KBM-7 (cell line): ENCODE data around the gene ARHGAP30.
"Not testable (repeated sequence)": the region's sequence is repeated elsewhere in the genome, so short reads cannot be mapped to it uniquely, and the experiment has no call there.

ENCODE experiments used
- DNase-seq: peaks from one replicate; pipeline ENCODE4 v3.0.0-alpha.2; 2015
- in situ Hi-C: fragments of 300-500 bp; cut with MboI; formaldehyde crosslinking; loops from 2 replicates; pipeline ENCODE4 v1.14.3; 2020; ENCODE audit warnings: low sequenced_read_pairs, low pct_unique_long_range_greater_than_20kb, mixed read lengths

Gene ARHGAP30

GRCh38 chr1:161021165-161021969 is 48.3 kb downstream of the ARHGAP30 start:
- peak; percentile 94 for DNase-seq
- in situ Hi-C loops: no loop called here

GRCh38 chr1:161020509-161021164 is 49.1 kb downstream of the ARHGAP30 start, which contains the start of gene F11R:
TSS of gene F11R (minus strand) at chr1:161021152. CDS start at chr1:161021073, 79 bp downstream.
- in situ Hi-C loops: no loop called here

GRCh38 chr1:161019751-161020495 is 49.8 kb downstream of the ARHGAP30 start:
- peak; percentile 60 for DNase-seq
- in situ Hi-C loops: no loop called here

More at GRCh38 chr1:161020509-161021164, 49.1 kb downstream of the ARHGAP30 start, which contains the start of gene F11R:
- DNase-seq: peak; percentile 87

- in situ Hi-C loops: not testable (repeated sequence)
- DNase-seq: peak; percentile 59
Observed at GRCh38 chr1:161019111-161019660, 50.5 kb downstream of the ARHGAP30 start.

GRCh38 chr1:161018631-161018930 is 51.1 kb downstream of the ARHGAP30 start:
- no peak for DNase-seq
- in situ Hi-C loops: no loop called here

GRCh38 chr1:161017756-161018630 is 51.7 kb downstream of the ARHGAP30 start:
- in situ Hi-C loops: no loop called here
- peak; percentile 14 for DNase-seq

- DNase-seq, in situ Hi-C loops: not testable (repeated sequence)
Observed at GRCh38 chr1:161017181-161017580, 52.5 kb downstream of the ARHGAP30 start.

- DNase-seq, in situ Hi-C loops: not testable (repeated sequence)
Observed at GRCh38 chr1:161016683-161017082, 53.0 kb downstream of the ARHGAP30 start.

- in situ Hi-C loops: no loop called here
- peak; percentile 97 for DNase-seq
Observed at GRCh38 chr1:161013488-161014230, 56.0 kb downstream of the ARHGAP30 start.

GRCh38 chr1:161013131-161013487 is 56.6 kb downstream of the ARHGAP30 start:
- no peak for DNase-seq
- in situ Hi-C loops: no loop called here

- in situ Hi-C loops: no loop called here
- no peak for DNase-seq
Observed at GRCh38 chr1:161012420-161012819, 57.3 kb downstream of the ARHGAP30 start.

GRCh38 chr1:161009602-161010211 is 60.0 kb downstream of the ARHGAP30 start:
- in situ Hi-C loops: no loop called here

GRCh38 chr1:161008869-161009510 is 60.7 kb downstream of the ARHGAP30 start:
- in situ Hi-C loops: no loop called here
- no peak for DNase-seq

More at GRCh38 chr1:161009602-161010211, 60.0 kb downstream of the ARHGAP30 start:
- no peak for DNase-seq

GRCh38 chr1:161007369-161007768 is 62.3 kb downstream of the ARHGAP30 start:
- in situ Hi-C loops: no loop called here

GRCh38 chr1:161006563-161006962 is 63.1 kb downstream of the ARHGAP30 start:
- DNase-seq: no peak
- in situ Hi-C loops: no loop called here

More at GRCh38 chr1:161007369-161007768, 62.3 kb downstream of the ARHGAP30 start:
- DNase-seq: no peak

- no peak for DNase-seq
- in situ Hi-C loops: no loop called here
Observed at GRCh38 chr1:161001525-161001924, 68.2 kb downstream of the ARHGAP30 start.
